Body of pancreas (tissue), 4 donors: Measurements from ENCODE around the gene ADGRA1. TPM values are rescaled to one million over a fixed set of nuclear protein-coding genes. Genes with fewer than 3 reads are reported as not detected.
"Not testable (repeated sequence)": the region's sequence is repeated elsewhere in the genome, so short reads cannot be mapped to it uniquely, and the experiment has no call there.

Experiments
- ATAC-seq: fragments of 150-250 bp; one replicate; pipeline ENCODE4 v1.9.1; 2016
- DNase-seq, 4 donors: peaks; one replicate each; pipeline ENCODE4 v3.0.0-alpha.2; 2019
- H3K27ac ChIP-seq, 4 donors: fragments of 200-600 bp; sonication (generic); 1 replicate in 3 of 4; 2 replicates in 1 of 4; pipeline versions ENCODE4 v1.5.1 to v1.6.1; 2016 to 2019; ENCODE audit warnings: mild to moderate bottlenecking in 1 of 4, mixed read lengths in 1 of 4, moderate library complexity in 1 of 4
- H3K27me3 ChIP-seq, 2 donors: fragments of 200-600 bp; sonication (generic); one replicate each; pipeline ENCODE4 v1.6.0; 2016; ENCODE audit warnings: mild to moderate bottlenecking in 1 of 2
- H3K36me3 ChIP-seq, 2 donors: fragments of 200-600 bp; sonication (generic); replicated peaks in 1 of 2; 2 replicates each; pipeline ENCODE4 v1.5.1; 2016; ENCODE audit warnings: low read depth in 2 of 2; ENCODE audit not compliant: insufficient read depth in 1 of 2
- H3K4me1 ChIP-seq: fragments of 200-600 bp; sonication (generic); one replicate; pipeline ENCODE4 v1.6.0; 2016
- H3K4me3 ChIP-seq, 2 donors: fragments of 200-600 bp; sonication (generic); 1 replicate in 1 of 2; 2 replicates in 1 of 2; pipeline ENCODE4 v1.5.1; 2016 to 2019
- H3K9me3 ChIP-seq, 3 donors: fragments of 200-600 bp; sonication (generic); 1 replicate in 2 of 3; 2 replicates in 1 of 3; pipeline ENCODE4 v1.5.1; 2016
- CTCF ChIP-seq, 7 experiments: fragments of 450-650 bp in 4 of 7; fragments of 200-600 bp in 3 of 7; sonication (generic) in 3 of 7; IDR thresholded peaks; one replicate each; pipeline ENCODE4 v1.5.1; 2016 to 2019; ENCODE audit warnings: antibody characterized with exemption in 7 of 7
- POLR2A ChIP-seq, 3 donors: fragments of 450-650 bp; IDR thresholded peaks; one replicate each; pipeline ENCODE4 v1.6.1; 2016; ENCODE audit warnings: antibody characterized with exemption in 3 of 3, mild to moderate bottlenecking in 2 of 3
- WGBS, 2 donors: methylation state at CpG; one replicate each; pipeline ENCODE4 v1.1.5; 2017; 5-methylcytosine and 5-hydroxymethylcytosine counted together
- intact Hi-C: fragments of 100-400 bp; cut with DNase I; formaldehyde crosslinking; loops from one replicate; pipeline ENCODE4 v1.15.1; 2023
- total RNA-seq, 2 donors: library from RNA; depleted of rRNA; stranded (reverse); fragments of >200 nt; gene quantifications; one replicate each; pipeline ENCODE4 v1.1.0, GENCODE V29; 2016

ADGRA1 gene
- total RNA-seq, 2 donors from 2014 or later: under 0.01 TPM; not detected in 1

- Histone ChIP-seq H3K4me1 (no peaks in the 10 kb centered on the region), H3K27ac (no peak overlapping the region), H3K4me3 (no peak overlapping the region), H3K36me3 (no peaks in the 10 kb centered on the region), H3K9me3 (peaks cover 0 to 5% (median 0%) of the 10 kb centered on the region in 3 donors), H3K27me3 (no peaks in the 10 kb centered on the region)
- DNase-seq: no peak
- no peak for ATAC-seq
- TF ChIP-seq CTCF (IDR thresholded peaks at IDR 0.05): no peak
- intact Hi-C loops: no loop called here
- WGBS, 2 donors: 78 to 87% methylated on average over 8 of the region's 8 CpGs
Observed at GRCh38 chr10:133150226-133150625, 62.5 kb downstream of the ADGRA1 start.

GRCh38 chr10:133150656-133151055, 62.9 kb downstream of the ADGRA1 start:
- intact Hi-C loops: no loop called here
- no peak overlapping the region for H3K4me3 ChIP-seq
- DNase-seq (no peak), ATAC-seq (no peak)
- 71 to 74% methylated on average over 12 of the region's 12 CpGs for WGBS, 2 donors
- H3K27ac ChIP-seq: no peak overlapping the region
- H3K9me3 ChIP-seq: peaks cover 0 to 5% (median 0%) of the 10 kb centered on the region in 3 donors
- H3K27me3 ChIP-seq: no peaks in the 10 kb centered on the region
- H3K4me1 ChIP-seq: no peaks in the 10 kb centered on the region
- TF ChIP-seq POLR2A (IDR thresholded peaks at IDR 0.05) (no peak), CTCF (IDR thresholded peaks at IDR 0.05) (no peak)
- no peaks in the 10 kb centered on the region for H3K36me3 ChIP-seq

GRCh38 chr10:133151071-133151470, 63.3 kb downstream of the ADGRA1 start:
- H3K36me3 ChIP-seq, intact Hi-C loops, H3K4me3 ChIP-seq, H3K27me3 ChIP-seq, H3K4me1 ChIP-seq, H3K9me3 ChIP-seq, ATAC-seq, H3K27ac ChIP-seq, DNase-seq: not testable (repeated sequence)
- 87 to 93% methylated on average over 3 of the region's 3 CpGs for WGBS, 2 donors

GRCh38 chr10:133151543-133151972, 63.8 kb downstream of the ADGRA1 start:
- WGBS, 2 donors: 26 to 35% methylated on average over 9 of the region's 9 CpGs
- no peaks in the 10 kb centered on the region for H3K27me3 ChIP-seq
- no peaks in the 10 kb centered on the region for H3K36me3 ChIP-seq
- no peaks in the 10 kb centered on the region for H3K4me1 ChIP-seq
- no peak overlapping the region for H3K27ac ChIP-seq
- DNase-seq (no peak), ATAC-seq (no peak)
- no peak overlapping the region for H3K4me3 ChIP-seq
- peaks cover 0 to 5% (median 0%) of the 10 kb centered on the region in 3 donors for H3K9me3 ChIP-seq
- no peak for TF ChIP-seq POLR2A (IDR thresholded peaks at IDR 0.05)
- no peak for TF ChIP-seq CTCF (IDR thresholded peaks at IDR 0.05)
- intact Hi-C loops: no loop called here

- DNase-seq (no peak), ATAC-seq (no peak)
- TF ChIP-seq CTCF (IDR thresholded peaks at IDR 0.05) (no peak), POLR2A (IDR thresholded peaks at IDR 0.05) (no peak)
- 74 to 78% methylated on average over 4 of the region's 4 CpGs for WGBS, 2 donors
- Histone ChIP-seq H3K4me3 (no peak overlapping the region), H3K4me1 (no peaks in the 10 kb centered on the region), H3K36me3 (no peaks in the 10 kb centered on the region), H3K27ac (no peak overlapping the region), H3K9me3 (no peaks in the 10 kb centered on the region), H3K27me3 (no peaks in the 10 kb centered on the region)
- intact Hi-C loops: no loop called here
Observed at GRCh38 chr10:133154411-133154810, 66.7 kb downstream of the ADGRA1 start.
